Glomerular visceral epithelial cell (primary cell): ENCODE data around the gene PRSS21.

ENCODE experiments used
- DNase-seq: peaks from one replicate; pipeline ENCODE4 v3.0.0-alpha.2; 2016; ENCODE audit errors: extremely low spot score

PRSS21 gene

DNA sequence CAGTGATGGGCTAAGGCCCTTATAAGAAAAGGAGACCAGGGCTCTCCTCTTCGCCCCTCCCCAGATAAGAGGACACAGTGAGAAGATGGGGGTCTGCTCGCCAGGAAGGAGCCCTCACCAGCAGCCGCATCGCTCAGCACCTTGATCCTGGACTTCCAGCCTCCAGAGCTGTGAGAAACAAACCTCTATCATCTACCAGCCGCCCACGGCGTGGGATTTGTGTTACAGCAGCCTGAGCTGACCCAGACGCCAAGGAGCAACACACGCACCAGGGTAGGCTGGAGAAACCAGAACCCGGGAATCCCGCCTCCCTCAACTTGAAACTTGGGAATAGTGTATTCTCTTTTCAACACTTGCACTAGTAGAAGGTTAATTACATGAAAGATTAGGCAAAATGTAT, 8.9 kb downstream of the PRSS21 start:
- no peak for DNase-seq

DNA sequence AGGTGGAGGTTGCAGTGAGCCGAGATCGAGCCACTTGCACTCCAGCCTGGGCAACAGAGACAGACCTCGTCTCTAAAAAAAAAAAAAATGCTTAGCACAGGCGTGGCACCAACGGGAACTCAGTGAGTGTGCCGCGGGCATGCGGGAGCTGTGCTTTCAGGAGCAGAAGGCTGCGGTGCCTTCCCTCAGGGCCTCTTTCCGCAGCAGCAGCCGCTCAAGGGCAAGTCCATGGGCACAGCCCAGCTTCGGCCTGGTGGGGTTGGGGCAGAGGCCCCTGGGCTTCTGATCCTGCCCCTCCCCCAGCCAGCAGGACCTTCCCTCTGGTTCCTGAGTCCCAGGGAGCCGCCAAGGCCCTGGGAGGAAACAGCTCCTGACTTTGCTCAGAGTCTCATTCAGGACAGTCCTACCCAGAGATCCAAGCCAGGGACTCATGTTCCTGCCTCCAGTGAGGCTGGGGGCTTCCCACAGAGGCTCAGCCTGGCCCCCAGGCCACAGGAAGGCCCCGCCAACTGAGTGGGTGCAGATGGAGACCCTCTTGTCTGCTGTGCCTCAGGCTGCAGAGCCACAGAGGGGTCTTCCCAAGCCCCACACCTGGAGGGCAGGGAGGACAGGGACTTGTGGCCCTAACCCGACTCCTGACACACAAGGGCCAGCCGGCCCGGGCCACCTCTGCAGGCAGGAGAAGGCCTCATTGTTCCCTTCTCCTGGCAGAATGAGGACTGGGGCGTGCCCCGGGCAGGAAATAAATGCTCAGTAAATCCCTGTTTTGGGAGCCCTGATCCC, 9.7 kb downstream of the PRSS21 start:
- DNase-seq, result no peak

DNA sequence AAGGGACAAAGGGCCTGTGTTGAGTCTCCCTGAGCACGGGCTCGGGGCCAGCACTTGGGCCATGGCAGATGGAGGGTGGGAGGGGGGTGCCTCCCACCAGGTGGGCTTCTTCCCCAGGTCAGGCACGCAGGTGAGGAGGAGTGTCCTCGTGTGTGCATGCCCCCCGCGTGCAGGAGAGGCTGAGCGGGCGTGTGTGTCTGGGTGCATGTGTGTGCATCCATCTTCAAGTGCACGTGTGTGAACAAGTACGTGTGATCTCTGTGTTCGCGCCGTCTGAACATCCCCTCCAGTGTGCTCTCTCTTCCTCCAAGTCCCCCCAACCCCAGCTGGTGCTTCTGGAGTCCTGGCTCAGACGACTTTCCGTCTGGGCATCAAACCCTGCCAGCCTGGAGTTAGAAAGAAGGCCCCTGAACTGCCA, 10.3 kb downstream of the PRSS21 start:
- no peak for DNase-seq

DNA sequence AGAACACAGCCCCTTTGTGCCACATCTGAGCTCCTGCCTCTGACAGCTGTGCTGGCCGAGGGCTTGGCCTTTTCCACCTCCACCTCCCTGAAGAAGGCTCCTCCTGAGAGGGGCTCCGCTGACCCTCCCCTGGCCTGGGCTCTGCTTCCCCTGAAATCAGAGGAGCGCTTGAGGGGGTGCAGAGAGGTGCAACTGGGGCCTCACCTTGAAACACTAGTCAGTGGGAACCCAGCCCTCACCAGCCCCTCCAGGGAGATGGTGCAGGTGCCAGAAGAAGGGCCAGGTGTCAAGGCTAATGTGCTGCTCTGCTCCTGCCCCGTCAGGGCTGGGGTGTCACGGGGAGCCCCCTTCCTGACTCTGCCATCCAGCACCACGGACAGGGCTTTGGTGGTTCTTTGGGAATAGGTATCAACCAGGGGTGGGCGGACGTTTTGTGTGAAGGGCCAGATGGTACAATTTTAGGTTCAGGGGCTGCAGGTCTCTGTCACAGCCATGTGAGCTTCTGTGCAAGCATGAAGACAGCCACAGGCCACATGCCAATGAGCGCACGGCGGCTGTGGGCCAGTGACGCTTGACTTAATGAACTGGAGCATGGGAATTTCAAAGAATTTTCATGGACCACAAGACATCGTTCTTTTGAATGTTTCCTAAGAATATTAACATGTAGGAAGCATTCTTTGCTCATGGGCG, 10.9 kb downstream of the PRSS21 start:
- DNase-seq, result no peak

DNA sequence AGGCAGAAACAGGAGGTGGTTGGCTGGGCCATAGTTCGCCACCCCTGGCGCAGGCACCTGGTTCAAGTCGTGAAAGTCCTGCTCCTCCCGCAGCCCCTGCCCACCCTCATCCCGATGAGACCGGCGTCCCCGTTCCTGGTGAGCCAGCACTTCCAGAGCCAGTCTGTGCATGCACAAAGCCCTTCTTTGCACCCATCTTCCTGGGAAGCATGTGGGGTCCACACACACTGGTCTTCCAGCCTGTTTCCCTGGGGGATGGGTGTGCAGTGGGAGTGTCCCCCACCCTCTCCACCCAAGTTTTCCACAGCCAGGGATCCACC, 11.4 kb downstream of the PRSS21 start:
- DNase-seq, result no peak

DNA sequence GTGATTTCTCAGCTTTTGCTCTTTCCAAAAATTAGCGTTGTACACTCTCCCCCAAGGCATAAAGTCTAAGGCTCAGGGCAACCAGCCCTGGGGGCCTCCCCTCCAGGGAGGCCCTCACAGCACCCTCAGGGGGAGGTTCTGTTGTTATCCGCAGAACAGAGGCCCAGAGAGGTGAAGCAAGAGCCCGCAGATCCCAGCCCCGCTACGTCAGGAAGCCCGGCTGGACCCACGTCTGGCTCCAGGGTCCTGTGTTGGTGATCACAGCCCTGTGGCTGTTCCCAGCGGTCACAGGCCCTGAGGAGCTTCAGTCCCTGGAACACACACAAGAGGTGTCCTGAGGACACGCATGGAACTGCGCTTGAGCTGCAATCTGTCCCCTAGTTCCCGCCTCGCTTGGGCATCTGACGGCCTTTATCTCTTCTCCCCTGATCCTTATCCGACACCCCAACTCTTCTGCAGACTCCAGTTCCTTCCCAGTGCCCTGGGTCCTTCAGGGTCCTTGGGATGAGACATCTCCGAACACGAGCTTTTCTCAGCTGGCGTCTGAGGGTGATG, 11.9 kb downstream of the PRSS21 start:
- DNase-seq, result no peak

GRCh38 chr16:2829501-2830354, 12.7 kb downstream of the PRSS21 start, which contains the start of gene ZG16B:
Gene ZG16B, plus strand, starts transcription at chr16:2830303. Its CDS starts 139 bp downstream, at chr16:2830442.
- no peak for DNase-seq

DNA sequence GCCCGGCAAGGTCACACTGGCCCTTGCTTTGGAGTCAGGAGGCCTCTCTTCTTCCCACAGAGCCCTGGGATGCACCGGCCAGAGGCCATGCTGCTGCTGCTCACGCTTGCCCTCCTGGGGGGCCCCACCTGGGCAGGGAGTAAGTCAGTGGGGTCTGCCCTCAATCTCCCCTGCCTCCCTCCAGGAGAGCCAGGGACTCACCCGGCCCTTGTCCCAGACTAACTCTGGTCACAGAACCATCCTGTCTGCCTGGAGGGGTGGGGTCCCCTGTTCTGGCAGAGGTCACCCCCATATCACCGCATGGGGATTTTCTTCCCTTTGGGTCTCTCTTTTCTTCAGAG, 13.3 kb downstream of the PRSS21 start:
- no peak for DNase-seq

DNA sequence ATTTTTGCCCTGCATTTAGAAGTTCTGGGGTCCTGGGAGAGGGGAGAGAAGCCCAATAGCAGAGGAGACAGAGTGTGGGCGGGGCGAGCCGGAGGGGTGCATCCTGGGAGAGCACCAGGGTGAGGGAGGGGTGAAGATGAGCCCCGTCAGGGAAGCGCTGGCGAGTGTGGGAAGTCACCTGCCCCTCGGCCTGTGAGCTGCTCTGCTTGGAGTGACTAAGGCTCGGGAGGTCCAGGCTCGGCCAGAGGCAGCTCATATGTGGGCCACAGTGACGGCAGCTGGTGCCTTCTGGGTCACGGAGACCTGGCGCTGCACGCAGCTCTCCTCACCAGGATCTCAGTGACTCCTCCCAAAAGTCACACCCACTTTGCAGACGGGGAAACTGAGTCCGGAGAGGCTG, 14.2 kb downstream of the PRSS21 start:
- no peak for DNase-seq

DNA sequence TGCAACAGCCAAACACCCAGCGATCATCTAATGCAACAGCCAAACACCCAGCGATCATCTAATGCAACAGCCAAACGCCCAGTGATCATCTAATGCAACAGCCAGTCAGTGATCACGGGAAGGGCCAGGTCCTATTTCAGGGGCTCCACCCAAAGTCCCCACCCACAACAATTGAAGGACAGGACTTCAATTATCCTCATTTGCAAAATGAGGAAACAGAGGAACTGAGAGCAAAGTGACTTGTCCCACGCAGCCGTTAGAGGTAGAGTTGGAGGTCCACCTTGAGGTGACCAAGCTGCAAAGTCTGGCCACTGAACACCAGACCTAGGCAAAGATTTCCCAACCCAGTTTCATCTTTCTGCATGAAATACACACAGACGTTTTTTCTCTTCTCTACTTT, 16.7 kb downstream of the PRSS21 start:
- DNase-seq, result no peak

- no peak for DNase-seq
These were observed 17.9 kb downstream of the PRSS21 start for GRCh38 chr16:2834968-2835367.

DNA sequence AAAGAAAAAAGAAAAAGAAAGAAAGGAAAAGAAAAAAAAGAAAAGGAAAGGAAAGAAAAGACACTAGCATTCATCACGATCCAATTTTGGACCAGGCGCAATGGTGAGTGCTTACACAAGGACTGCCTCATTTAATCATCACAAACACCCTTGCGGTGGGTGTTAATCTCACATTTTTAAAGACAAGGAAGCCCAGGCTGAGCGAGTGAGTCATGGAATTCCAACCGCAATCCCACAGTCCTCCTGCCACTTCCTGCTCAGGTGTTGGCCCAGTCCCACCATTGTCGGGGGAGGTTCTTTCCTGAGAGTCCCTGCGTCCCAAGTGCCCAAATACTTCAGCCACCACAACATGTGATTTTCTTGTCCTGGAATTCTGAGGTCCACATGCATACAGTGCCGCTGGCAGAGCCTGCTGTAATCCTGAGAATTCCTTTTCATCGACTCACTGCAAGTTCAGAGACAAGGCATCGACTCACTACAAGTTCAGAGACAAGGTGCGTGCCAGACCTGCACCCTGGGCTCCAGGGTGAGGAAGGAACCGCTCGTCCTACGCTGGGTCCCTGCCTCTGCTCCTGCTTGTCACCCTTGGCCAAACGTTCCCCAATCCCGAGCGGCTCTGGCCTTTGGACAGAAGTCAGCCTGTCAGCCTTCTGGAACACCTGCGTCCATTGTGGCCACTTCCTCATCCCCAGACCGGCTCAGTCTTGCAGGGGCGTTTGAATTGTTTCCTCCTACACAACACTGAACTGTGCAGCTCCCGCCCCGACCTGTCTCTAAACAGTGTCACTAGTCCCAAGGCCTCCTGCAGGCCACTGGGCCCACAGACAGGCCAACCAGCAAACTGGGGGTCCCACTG, 18.8 kb downstream of the PRSS21 start:
- peak; percentile 99 for DNase-seq

DNA sequence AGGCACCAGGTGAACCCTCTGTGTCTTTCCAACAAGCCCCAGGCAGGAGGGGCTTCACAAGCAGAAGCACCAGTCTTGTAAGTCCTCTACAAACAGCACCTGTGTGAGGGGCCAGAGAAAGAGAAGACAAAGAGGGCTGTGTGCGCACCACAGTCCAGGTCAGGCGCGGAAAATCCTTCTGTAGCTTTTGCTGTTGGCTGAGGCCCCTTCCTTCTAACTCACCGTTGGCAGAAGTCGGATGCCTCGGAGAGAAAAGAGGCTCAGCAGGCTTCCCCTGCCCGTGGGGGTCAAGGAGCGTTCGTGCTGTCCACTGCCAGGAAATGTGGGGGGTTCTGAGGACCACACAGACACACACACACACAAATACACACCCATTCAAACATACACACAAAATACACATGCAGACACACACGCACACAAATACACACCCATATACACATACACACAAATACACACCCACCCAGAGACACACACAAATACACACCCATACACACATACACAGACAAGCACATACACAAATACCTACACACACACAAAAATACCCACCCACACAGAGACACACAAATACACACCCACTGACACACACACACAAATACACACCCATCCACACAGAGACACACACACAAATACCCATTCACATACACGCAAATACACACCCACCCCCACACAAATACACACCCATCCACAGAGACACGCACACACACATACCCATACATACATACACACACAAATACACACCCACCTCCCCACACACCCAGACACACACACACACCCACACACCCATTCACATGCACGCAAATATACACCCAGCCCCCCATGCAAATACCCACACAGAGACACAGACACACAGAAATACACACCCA, 19.8 kb downstream of the PRSS21 start:
- no peak for DNase-seq

GRCh38 chr16:2838928-2839327, 21.9 kb downstream of the PRSS21 start:
- peak; percentile 84 for DNase-seq

- DNase-seq, result no peak
These were observed 22.8 kb downstream of the PRSS21 start for GRCh38 chr16:2839650-2840450.

DNA sequence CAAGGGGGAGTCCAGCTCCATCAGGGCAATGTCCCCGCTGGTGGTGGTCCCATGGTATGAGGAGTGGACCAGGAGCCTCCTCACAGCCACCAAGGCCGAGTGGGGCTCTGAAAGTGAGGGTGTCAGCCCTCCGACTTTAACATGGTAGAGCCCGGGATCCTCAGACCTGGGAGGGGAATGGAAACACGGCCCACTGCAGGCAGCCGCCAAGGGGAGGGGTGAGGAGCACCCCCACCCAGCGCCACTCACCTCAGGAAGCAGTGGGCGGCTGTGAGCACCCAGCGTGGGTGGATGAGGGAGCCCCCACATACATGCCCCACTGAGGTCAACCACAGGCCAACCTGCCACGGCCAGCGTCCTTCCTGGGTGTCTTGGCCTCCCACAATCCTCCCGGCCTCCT, 23.9 kb downstream of the PRSS21 start:
- no peak for DNase-seq

DNA sequence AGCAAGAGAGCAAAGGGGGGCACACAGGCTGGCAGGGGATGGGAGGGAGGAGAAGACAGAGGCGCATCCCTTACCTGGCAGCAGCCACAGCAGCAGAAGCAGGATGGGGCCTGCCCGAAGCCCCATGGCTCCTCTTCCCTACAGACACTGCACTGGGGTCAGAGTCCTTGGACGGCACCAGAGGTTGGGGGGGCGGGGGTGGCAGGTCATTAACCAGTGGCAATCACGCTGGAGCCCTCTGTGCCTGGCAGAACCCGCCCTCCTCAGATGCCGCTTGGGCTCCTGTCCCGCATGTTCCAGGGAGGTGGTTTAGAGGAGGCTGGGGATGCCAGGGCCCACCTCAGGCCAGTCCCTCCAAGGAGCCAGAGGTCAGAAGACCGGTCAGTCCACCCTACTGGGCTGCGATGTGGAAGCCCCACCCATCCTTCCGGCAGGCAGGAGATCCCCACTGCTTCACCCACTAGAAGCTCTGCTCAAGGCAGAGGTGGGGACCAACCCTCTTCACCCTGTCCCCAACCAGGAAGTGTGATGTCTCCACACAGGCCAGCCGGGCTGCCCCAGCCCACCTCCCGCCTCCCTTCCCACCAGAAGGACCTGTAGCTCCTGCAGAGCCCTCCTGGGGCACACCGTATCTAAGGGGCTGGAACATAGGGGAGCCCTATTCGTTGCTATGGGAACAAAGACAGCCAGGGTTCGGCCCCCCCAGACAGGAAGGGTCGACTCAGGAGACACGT, 24.7 kb downstream of the PRSS21 start:
- DNase-seq, result no peak

- DNase-seq, result no peak
These were observed 25.4 kb downstream of the PRSS21 start for GRCh38 chr16:2842340-2843000.
